Cardiac muscle cell (in vitro differentiated cells and primary cell): Measurements from ENCODE around the gene SULF2. TPM values are rescaled to one million over a fixed set of nuclear protein-coding genes. Genes with fewer than 3 reads are reported as not detected.
A peak's percentile ranks its signal among the peaks of the same experiment; 100 is the strongest.

Experiments used
- DNase-seq, 2 donors: peaks; one replicate each; pipeline versions ENCODE4 v3.0.0 to v3.0.0-alpha.2; 2010 to 2017; ENCODE audit warnings: low read depth in 1 of 2, low spot score in 1 of 2
- H3K27ac ChIP-seq: fragments of 200-600 bp; sonication (generic); 2 replicates; pipeline ENCODE4 v1.5.1; 2016
- H3K27me3 ChIP-seq: fragments of 200-600 bp; sonication (generic); 2 replicates; pipeline ENCODE4 v1.6.0; 2016; ENCODE audit warnings: control low read depth
- H3K36me3 ChIP-seq: fragments of 200-600 bp; sonication (generic); 2 replicates; pipeline ENCODE4 v1.5.1; 2016; ENCODE audit warnings: control low read depth
- H3K4me1 ChIP-seq: fragments of 200-600 bp; sonication (generic); 2 replicates; pipeline ENCODE4 v1.8.1; 2017; ENCODE audit warnings: low read depth, mild to moderate bottlenecking, mixed run types
- H3K4me3 ChIP-seq: fragments of 200-600 bp; sonication (generic); 2 replicates; pipeline ENCODE4 v1.5.1; 2016; ENCODE audit warnings: mild to moderate bottlenecking
- H3K9me3 ChIP-seq: fragments of 200-600 bp; sonication (generic); 2 replicates; pipeline ENCODE4 v1.5.1; 2017; ENCODE audit warnings: low read depth, mild to moderate bottlenecking, control low read depth
- CTCF ChIP-seq: IDR thresholded peaks from 2 replicates; pipeline ENCODE4 v1.5.1; 2012; ENCODE audit warnings: low read depth, mild to moderate bottlenecking, low read length
- polyA plus RNA-seq: library from polyadenylated mRNA; unstranded; fragments of >200 nt; fragmentation: Nextera tagmentation; extraction: Ambion mirVana; gene quantifications from 2 replicates; pipeline ENCODE4 v1.2.1, GENCODE V29; 2016
- total RNA-seq: library from RNA; depleted of rRNA; stranded (reverse); fragments of >200 nt; gene quantifications from 2 replicates; pipeline ENCODE4 v1.2.3, GENCODE V29; 2016

SULF2 gene
- total and polyA plus RNA-seq, 2 experiments from 2014 or later: 4.2 to 9.6 TPM

- TF ChIP-seq CTCF: no peak
- Histone ChIP-seq H3K9me3 (no peaks in the 10 kb centered on the region), H3K4me3 (no peak overlapping the region), H3K36me3 (no peaks in the 10 kb centered on the region), H3K4me1 (no peaks in the 10 kb centered on the region), H3K27me3 (peaks cover 10% of the 10 kb centered on the region), H3K27ac (no peak overlapping the region)
- no peak for DNase-seq
Observed at GRCh38 chr20:47780720-47781389, 4.4 kb downstream of the SULF2 start.

- peaks cover 6% of the 10 kb centered on the region for H3K27me3 ChIP-seq
- no peak overlapping the region for H3K4me3 ChIP-seq
- H3K9me3 ChIP-seq: no peaks in the 10 kb centered on the region
- no peak for TF ChIP-seq CTCF
- H3K27ac ChIP-seq: no peak overlapping the region
- peaks cover 5% of the 10 kb centered on the region for H3K4me1 ChIP-seq
- H3K36me3 ChIP-seq: no peaks in the 10 kb centered on the region
- peak in 1 of 2 donors; percentile 16 for DNase-seq
Observed at GRCh38 chr20:47778398-47779354, 6.6 kb downstream of the SULF2 start.

- no peaks in the 10 kb centered on the region for H3K9me3 ChIP-seq
- no peak for TF ChIP-seq CTCF
- no peaks in the 10 kb centered on the region for H3K36me3 ChIP-seq
Observed at GRCh38 chr20:47777220-47777619, 8.1 kb downstream of the SULF2 start.

GRCh38 chr20:47776639-47777038 is 8.6 kb downstream of the SULF2 start:
- H3K27me3 ChIP-seq: no peaks in the 10 kb centered on the region

More at GRCh38 chr20:47777220-47777619, 8.1 kb downstream of the SULF2 start:
- Histone ChIP-seq H3K4me1 (peaks cover 5% of the 10 kb centered on the region), H3K27me3 (no peaks in the 10 kb centered on the region), H3K27ac (no peak overlapping the region), H3K4me3 (no peak overlapping the region)
- DNase-seq: no peak

GRCh38 chr20:47775841-47776240 is 9.4 kb downstream of the SULF2 start:
- no peak for TF ChIP-seq CTCF
- DNase-seq: no peak
- Histone ChIP-seq H3K4me1 (peaks cover 5% of the 10 kb centered on the region), H3K4me3 (no peak overlapping the region), H3K9me3 (no peaks in the 10 kb centered on the region), H3K27me3 (no peaks in the 10 kb centered on the region), H3K27ac (no peak overlapping the region), H3K36me3 (no peaks in the 10 kb centered on the region)

More at GRCh38 chr20:47776639-47777038, 8.6 kb downstream of the SULF2 start:
- Histone ChIP-seq H3K4me3 (no peak overlapping the region), H3K9me3 (no peaks in the 10 kb centered on the region), H3K36me3 (no peaks in the 10 kb centered on the region), H3K27ac (no peak overlapping the region), H3K4me1 (peaks cover 5% of the 10 kb centered on the region)
- DNase-seq: no peak
- TF ChIP-seq CTCF: no peak
